NCI-H82 (cell line): ENCODE measurements around the gene ZBTB7C.

Experiments
- DNase-seq: peaks from one replicate; lab custom pipeline; 2025; lab: John Stamatoyannopoulos, UW

ZBTB7C gene

DNA sequence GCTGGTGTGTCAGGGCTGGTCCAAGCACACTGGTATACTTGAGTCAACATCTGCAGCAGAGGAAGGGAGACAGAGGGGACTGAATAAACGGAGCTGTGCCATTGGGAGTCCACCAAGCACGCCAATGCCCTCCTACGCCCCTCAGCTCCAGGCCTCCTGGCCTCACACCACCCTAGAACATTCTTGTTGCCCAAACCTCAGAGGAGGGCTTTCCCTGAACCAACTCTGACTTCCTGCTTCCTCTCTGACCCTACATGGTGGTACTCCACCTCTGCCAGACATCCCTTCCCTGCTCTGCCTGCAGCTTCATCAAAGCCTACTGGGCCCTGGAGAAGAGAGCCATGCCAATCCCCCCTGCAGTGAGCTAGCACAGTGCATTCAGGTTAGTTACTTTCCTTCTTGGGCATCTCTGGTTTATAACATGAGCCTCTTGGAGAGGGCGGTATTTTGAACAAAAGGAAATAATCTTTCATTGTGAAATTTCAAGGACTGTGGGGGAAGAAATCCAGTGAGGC is 54.4 kb downstream of the ZBTB7C start:
- DNase-seq, result no peak

DNA sequence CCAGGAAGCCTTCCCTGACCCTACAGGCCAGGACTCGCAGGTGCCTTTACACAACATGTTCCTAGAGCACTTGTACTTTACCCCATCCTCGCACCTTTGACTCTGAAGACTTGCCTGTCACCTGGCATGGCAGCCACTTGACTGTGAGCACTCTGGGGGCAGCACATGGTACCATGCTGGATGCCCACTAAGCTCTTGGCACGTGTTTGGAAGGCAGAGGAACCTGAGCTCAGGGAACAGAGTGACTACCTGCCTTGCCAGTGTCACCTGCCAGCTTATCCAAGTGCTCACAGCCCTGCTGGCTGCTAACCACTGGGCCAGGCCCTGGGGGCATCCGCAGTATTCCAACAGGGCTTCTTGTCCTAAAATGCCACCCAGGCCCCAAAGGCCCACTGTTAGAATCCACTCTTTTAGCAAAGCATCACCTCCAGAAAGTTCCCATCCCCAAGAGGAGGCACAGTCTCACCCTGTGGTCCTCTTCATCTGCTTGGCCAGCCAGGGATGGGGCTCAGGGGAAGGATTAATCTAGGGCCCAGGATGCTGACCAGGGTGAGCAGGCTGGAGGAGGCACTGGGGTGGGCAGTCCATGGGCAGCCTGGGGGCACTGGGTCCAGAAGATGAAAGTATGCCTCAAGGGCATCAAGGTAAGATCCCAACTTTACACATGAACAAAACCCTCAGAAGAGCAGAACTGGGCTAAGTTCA is 57.0 kb downstream of the ZBTB7C start:
- no peak for DNase-seq

GRCh38 chr18:48351216-48352050 is 57.8 kb downstream of the ZBTB7C start:
- DNase-seq, result no peak

DNA sequence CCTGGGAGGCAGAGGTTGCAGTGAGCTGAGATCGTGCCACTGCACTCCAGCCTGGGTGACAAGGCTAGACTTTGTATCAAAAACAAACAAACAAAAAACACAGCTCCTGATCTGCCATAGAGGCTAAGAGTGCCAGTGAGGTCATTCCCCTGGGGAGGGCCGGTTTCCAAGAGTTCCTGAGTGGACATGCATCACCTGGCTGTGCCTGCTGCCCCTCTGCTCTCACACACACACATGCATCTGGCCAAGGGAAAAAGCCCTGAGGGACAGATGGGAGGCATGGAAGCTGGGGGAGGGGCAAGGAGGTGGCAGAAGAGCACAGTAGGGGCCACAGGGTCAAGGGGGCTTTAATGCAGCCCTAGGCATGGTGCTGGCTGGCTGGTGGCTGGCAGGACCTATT is 60.4 kb downstream of the ZBTB7C start:
- DNase-seq, result peak; percentile 25

GRCh38 chr18:48347756-48348326 is 61.3 kb downstream of the ZBTB7C start:
- DNase-seq, result no peak

DNA sequence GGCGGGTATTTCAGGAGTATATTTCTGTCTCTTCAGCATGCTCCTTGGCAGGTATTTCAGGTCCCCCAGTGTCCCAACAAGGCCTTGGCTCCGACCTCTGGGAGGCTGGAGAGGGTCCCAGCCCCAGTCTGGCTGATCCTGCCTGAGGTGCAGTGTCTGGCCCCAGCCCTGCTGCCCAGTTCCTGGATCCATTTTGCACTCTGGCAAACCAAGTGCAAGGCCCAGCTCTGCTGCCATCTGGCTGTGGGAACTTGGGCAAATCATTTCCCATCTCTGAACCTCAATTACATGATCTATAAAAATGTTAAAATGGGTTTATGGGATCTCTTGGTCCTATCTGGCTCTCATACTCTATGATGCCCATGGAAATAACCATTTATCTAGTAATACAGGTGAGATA is 63.6 kb downstream of the ZBTB7C start:
- peak; percentile 9 for DNase-seq

- DNase-seq, result no peak
These were observed 66.6 kb downstream of the ZBTB7C start for GRCh38 chr18:48342581-48342980.

DNA sequence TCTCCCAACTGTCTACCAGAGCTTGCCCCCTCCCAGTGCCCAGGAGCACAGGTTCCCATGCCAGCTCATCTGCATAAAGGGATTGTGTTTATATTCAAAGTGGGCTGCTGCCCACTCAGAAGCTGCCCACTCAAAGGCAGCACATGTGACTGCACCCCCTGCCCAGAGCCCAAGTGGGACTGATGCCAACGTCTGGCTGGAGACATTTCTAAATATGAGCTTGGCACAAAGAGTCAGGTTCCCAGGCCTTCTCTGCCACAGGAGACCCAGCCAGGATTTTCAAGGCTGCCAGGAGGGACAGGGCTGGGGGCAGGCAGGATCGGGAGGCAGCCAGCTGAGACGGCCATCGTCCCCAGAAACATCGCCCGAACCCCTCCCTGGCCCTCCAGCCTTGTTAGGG is 67.1 kb downstream of the ZBTB7C start:
- DNase-seq, result no peak

DNA sequence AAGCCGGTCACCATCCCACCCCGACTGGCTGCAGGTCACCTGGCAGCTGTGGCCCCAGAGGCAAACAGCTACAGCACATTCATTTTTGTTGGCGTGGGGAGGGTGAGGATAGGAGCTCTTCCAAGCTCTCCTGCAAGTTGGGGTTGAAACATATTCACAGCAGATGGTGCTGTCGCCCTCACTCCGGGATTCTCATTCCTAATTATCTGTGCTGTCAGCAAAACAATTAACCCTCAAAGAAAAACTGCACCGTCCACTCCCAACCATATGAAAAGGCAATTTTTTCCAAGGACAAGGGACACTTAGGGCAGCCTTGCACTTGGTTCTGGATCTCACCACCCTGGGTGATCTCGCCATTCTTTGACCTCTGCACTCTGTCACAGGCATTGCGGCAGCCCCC is 68.6 kb downstream of the ZBTB7C start:
- peak; percentile 24 for DNase-seq

- DNase-seq, result no peak
These were observed 69.5 kb downstream of the ZBTB7C start for GRCh38 chr18:48339692-48340091.

GRCh38 chr18:48338915-48339314 is 70.3 kb downstream of the ZBTB7C start:
- DNase-seq, result no peak

- no peak for DNase-seq
These were observed 72.1 kb downstream of the ZBTB7C start for GRCh38 chr18:48337053-48337452.

DNA sequence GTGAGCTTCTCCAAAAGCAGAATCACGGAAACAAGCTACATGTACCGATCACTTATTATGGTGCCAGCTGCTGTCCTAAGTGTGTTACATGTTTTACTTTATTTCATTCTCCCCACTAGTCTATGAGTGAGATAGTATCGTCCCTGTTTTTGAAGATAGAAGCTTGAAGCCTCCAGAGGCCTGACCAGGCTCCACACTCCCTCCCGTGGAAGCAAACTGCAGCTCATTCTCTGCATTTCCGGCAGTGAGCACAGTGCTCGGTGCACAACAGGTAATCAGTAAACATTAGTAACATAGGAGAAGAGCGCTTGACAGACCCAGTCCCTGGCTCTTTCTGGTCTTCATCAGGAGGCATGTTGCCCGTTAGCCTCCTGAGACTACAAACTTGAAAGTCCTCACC is 72.9 kb downstream of the ZBTB7C start:
- no peak for DNase-seq

DNA sequence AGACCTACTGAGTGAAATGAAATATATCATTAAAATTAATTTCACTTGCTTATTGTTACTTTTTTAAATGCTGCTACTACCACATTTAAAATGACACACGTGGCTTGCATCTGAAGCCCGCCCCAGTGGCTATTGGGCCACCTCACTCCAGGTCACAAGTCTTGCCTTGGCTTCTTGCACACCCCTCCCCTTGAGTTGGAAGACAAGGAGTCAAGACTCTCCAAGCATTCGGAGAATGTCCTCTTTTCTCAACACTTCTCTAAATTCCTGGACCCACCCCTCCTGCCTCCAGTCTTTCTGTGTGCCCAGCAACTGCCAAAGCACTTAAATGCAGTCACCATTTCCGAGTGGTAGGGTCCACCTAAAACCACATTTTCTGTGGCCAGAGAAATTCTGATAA is 73.4 kb downstream of the ZBTB7C start:
- no peak for DNase-seq

GRCh38 chr18:48334845-48335244 is 74.3 kb downstream of the ZBTB7C start:
- no peak for DNase-seq

GRCh38 chr18:48333563-48333962 is 75.6 kb downstream of the ZBTB7C start:
- no peak for DNase-seq

DNA sequence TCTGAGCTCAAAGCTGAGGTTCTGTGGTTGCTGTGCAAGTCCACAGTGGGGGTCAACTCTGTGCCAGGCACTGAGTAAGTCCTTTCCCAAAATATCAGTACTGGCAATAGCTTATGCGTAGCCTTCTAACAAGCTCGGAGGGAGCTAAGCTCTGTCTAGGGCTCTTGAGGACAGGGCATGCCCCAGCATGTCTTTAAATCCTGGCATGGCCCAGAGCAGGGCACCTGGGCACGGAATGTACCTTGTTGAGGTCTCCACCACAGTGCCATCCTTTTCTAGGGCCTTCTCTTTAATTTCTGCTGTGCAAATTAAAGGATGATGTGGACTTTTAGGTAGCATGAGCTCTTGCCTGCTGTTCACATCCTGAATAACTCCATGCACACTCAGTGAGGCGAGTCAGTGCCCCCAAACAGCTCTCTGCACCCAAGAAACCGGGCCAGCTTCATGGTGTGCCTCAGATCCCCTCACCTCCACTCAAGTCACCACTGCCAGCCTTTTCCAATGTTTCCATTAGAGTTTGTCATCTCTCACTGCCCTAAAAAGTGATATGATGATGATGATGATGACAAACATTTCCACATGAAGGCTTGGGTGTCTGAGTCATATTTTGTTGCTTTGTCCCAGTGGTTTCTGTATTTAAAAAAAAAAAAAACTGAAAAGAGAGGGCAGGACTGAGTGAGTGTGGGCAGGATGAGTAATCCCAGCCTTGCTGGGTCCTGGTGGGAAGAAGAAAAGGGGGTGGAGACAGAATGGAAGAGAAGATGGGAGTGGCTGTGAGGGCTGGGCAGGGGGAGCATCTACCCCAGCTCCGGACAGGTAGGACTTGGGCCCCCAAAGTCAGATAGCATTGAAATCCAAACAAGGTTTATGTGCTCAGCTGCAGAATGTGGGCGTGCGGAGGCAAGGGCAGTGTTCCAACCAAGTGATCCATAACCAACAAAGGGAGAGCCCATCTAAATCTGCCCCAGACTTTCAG is 78.9 kb downstream of the ZBTB7C start:
- DNase-seq, result no peak

- no peak for DNase-seq
These were observed 80.5 kb downstream of the ZBTB7C start for GRCh38 chr18:48328473-48329210.

DNA sequence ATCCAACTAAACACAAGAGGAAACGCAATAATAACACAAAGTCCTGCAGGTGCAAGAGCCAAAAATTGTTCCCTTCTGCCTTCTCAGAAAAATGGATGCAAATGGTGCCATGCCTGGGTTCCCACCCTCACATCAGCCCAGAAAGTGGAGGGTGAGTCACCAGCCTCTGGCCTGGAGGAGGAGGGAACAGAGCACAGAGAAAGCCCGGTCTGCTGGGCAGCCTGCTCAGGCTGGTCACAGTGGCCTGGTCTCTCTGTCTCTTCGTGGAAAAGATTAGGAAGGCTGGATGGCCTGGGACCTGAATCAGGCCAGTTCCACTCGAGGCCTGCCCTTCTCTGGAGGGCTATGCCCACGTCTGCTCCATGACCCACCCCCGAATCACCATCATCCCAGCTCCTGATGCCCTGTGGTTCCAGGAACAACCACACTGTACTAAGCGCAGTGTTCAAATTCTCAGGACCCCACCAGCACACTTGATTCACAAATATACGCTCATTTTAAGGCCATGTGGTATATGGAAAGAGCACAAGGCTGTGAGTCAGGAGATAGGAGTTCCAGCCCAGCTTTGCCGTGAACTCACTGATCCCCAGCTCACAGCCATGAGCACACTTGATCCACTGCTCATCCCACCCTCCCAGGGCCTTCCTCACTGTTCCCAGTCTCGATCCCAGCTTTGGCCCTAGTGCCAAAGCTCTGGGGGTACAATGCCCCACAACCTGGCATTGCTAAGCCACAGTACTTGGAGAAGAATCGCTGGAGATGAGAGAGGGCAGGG is 82.1 kb downstream of the ZBTB7C start:
- no peak for DNase-seq

- DNase-seq, result no peak
These were observed 84.0 kb downstream of the ZBTB7C start for GRCh38 chr18:48325115-48325665.
